BLaER1 treated with 17β-estradiol and CSF1 and Interleukin-3, amounts not matched to agents 10 nM and 100 nM (cell line): ENCODE data around the gene HHIP.
A peak's percentile ranks its signal among the peaks of the same experiment; 100 is the strongest.

Experiments used
- H3K27ac ChIP-seq, 11 experiments: shearing (Covaris generic); formaldehyde crosslinking; 2 replicates each; pipeline ENCODE4 v1.8.1; 2022
- H3K27me3 ChIP-seq, 11 experiments: shearing (Covaris generic); formaldehyde crosslinking; 2 replicates each; pipeline ENCODE4 v1.8.1; 2022
- H3K36me3 ChIP-seq, 11 experiments: shearing (Covaris generic); formaldehyde crosslinking; 2 replicates each; pipeline ENCODE4 v1.8.1; 2022
- H3K4me1 ChIP-seq, 10 experiments: shearing (Covaris generic); formaldehyde crosslinking; 2 replicates each; pipeline ENCODE4 v1.8.1; 2022
- H3K4me2 ChIP-seq, 11 experiments: shearing (Covaris generic); formaldehyde crosslinking; 2 replicates each; pipeline ENCODE4 v1.8.1; 2022
- H3K4me3 ChIP-seq, 10 experiments: shearing (Covaris generic); formaldehyde crosslinking; 2 replicates each; pipeline ENCODE4 v1.8.1; 2022
- H3K9ac ChIP-seq, 11 experiments: shearing (Covaris generic); formaldehyde crosslinking; 2 replicates each; pipeline ENCODE4 v1.8.1; 2022
- H3K9me3 ChIP-seq, 11 experiments: shearing (Covaris generic); formaldehyde crosslinking; replicated peaks in 1 of 11; 2 replicates each; pipeline ENCODE4 v1.8.1; 2022
- H4K20me1 ChIP-seq, 11 experiments: shearing (Covaris generic); formaldehyde crosslinking; 2 replicates each; pipeline ENCODE4 v1.8.1; 2022
- Cebpa-rat ChIP-seq, 11 experiments: shearing (Covaris generic); IDR thresholded peaks; 2 replicates each; pipeline ENCODE4 v1.8.1; 2022

The HHIP gene

DNA sequence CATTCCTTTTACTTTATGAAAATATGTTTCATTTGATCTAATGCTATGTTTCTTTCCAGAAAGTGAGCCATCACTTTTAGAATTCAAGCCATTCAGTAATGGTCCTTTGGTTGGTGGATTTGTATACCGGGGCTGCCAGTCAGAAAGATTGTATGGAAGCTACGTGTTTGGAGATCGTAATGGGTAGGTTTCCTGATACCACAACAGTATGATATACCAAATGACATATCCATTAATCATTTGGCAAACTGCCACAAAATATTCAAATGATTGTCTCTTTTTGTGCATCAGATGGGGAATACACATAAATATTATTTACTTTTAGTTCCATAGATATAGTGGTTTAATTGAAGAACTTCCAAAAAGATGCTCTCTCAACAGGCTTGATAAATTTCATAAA is 68.2 kb downstream of the HHIP start:
- Histone ChIP-seq H3K27ac (no peak overlapping the region), H4K20me1 (no peaks in the 10 kb centered on the region), H3K4me2 (no peak overlapping the region), H3K36me3 (no peaks in the 10 kb centered on the region), H3K4me3 (no peak overlapping the region), H3K4me1 (peaks cover 0 to 7% (median 0%) of the 10 kb centered on the region in 10 experiments; a peak in 2 of 20 replicates), H3K9ac (no peak overlapping the region), H3K27me3 (no peaks in the 10 kb centered on the region), H3K9me3 (no peaks in the 10 kb centered on the region)
- TF ChIP-seq Cebpa-rat (IDR thresholded peaks at IDR 0.05) = no peak

- H3K9me3 ChIP-seq = no peaks in the 10 kb centered on the region
- no peaks in the 10 kb centered on the region for H3K27me3 ChIP-seq
- H4K20me1 ChIP-seq = no peaks in the 10 kb centered on the region
- no peak overlapping the region for H3K9ac ChIP-seq
- no peak overlapping the region for H3K27ac ChIP-seq
- TF ChIP-seq Cebpa-rat (IDR thresholded peaks at IDR 0.05) = no peak
- H3K4me1 ChIP-seq = peaks cover 0 to 7% (median 0%) of the 10 kb centered on the region in 10 experiments; a peak in 2 of 20 replicates
- no peak overlapping the region for H3K4me3 ChIP-seq
- H3K4me2 ChIP-seq = peak overlapping the region in 2 of 11 experiments; percentile 7 to 34; a peak in 2 of 22 replicates
- H3K36me3 ChIP-seq = no peaks in the 10 kb centered on the region
Measured at GRCh38 chr4:144715230-144715629, 69.3 kb downstream of the HHIP start.

DNA sequence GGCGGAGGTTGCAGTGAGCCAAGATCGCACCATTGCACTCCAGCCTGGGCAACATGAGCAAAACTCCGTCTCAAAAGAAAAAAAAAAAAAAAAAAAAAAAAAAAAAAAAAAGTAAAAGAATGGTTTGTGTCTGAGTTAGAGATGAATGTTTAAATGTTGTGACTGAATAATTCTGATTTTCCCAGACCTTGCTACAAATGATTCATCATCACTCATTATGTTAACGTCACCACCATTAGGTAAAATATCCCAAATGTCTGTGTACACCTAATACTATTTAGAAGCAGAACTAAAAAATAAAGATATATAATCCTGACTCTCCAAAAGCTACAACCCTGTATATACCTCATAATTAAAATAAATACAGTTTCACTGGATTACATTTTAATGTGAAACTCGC is 70.8 kb downstream of the HHIP start:
- no peaks in the 10 kb centered on the region for H4K20me1 ChIP-seq
- H3K4me1 ChIP-seq = peaks cover 0 to 7% (median 0%) of the 10 kb centered on the region in 10 experiments; a peak in 2 of 20 replicates
- no peak overlapping the region for H3K4me2 ChIP-seq
- no peaks in the 10 kb centered on the region for H3K36me3 ChIP-seq
- no peak for TF ChIP-seq Cebpa-rat (IDR thresholded peaks at IDR 0.05)
- no peaks in the 10 kb centered on the region for H3K27me3 ChIP-seq
- no peak overlapping the region for H3K9ac ChIP-seq
- H3K27ac ChIP-seq = no peak overlapping the region
- H3K9me3 ChIP-seq = no peaks in the 10 kb centered on the region
- H3K4me3 ChIP-seq = no peak overlapping the region

DNA sequence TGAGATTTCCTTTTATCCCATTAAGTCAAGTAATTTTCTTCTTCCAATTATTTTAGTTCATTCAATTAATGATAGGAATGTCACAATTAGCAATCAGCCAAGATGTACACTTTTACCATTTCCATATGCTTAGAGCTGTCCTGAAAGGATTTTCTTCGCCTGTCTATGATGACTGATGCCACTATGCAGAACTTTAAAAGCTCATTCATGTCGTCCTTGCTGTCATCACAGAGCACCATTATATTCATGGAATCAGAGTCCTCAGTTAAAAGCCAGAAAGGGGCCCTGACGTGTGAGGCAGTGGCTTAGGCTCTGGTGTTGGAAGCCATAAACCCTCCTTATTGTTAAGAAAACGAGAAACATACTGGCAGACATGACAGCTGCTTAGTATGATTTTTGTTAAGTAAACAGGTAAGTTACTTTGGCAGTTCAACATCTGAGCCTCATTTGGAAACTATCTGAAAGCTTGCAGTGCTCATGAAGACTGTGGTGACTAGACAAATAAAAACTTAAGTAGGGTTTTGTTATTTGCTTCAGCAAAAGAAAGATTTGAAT is 73.1 kb downstream of the HHIP start:
- Histone ChIP-seq H3K9me3 (no peaks in the 10 kb centered on the region), H4K20me1 (no peaks in the 10 kb centered on the region), H3K27ac (no peak overlapping the region), H3K4me3 (no peak overlapping the region), H3K4me2 (no peak overlapping the region), H3K4me1 (peaks cover 0 to 7% (median 0%) of the 10 kb centered on the region in 10 experiments; a peak in 2 of 20 replicates), H3K36me3 (no peaks in the 10 kb centered on the region), H3K27me3 (no peaks in the 10 kb centered on the region), H3K9ac (no peak overlapping the region)
- no peak for TF ChIP-seq Cebpa-rat (IDR thresholded peaks at IDR 0.05)

GRCh38 chr4:144720491-144720890 is 74.5 kb downstream of the HHIP start:
- Histone ChIP-seq H3K36me3 (no peaks in the 10 kb centered on the region), H4K20me1 (no peaks in the 10 kb centered on the region), H3K9me3 (no peaks in the 10 kb centered on the region), H3K4me3 (no peak overlapping the region), H3K4me1 (0 out of 20 replicates have a peak, but pooled peaks cover 0 to under 1% (median 0%) of the 10 kb centered on the region in 10 experiments), H3K9ac (no peak overlapping the region), H3K27me3 (no peaks in the 10 kb centered on the region), H3K4me2 (no peak overlapping the region), H3K27ac (no peak overlapping the region)
- no peak for TF ChIP-seq Cebpa-rat (IDR thresholded peaks at IDR 0.05)

GRCh38 chr4:144721994-144722393 is 76.0 kb downstream of the HHIP start:
- Histone ChIP-seq H3K4me1 (no peaks in the 10 kb centered on the region), H4K20me1 (no peaks in the 10 kb centered on the region)
- no peak for TF ChIP-seq Cebpa-rat (IDR thresholded peaks at IDR 0.05)

GRCh38 chr4:144723471-144723870 is 77.5 kb downstream of the HHIP start:
- Histone ChIP-seq H3K27me3 (no peaks in the 10 kb centered on the region), H3K4me2 (no peak overlapping the region), H3K9me3 (no peaks in the 10 kb centered on the region), H4K20me1 (no peaks in the 10 kb centered on the region), H3K36me3 (no peaks in the 10 kb centered on the region), H3K4me3 (no peak overlapping the region), H3K27ac (no peak overlapping the region), H3K4me1 (no peaks in the 10 kb centered on the region), H3K9ac (no peak overlapping the region)
- TF ChIP-seq Cebpa-rat (IDR thresholded peaks at IDR 0.05) = no peak

More at GRCh38 chr4:144721994-144722393, 76.0 kb downstream of the HHIP start:
- H3K4me3 ChIP-seq = no peak overlapping the region
- no peak overlapping the region for H3K9ac ChIP-seq
- H3K9me3 ChIP-seq = no peaks in the 10 kb centered on the region
- no peaks in the 10 kb centered on the region for H3K27me3 ChIP-seq
- no peaks in the 10 kb centered on the region for H3K36me3 ChIP-seq
- no peak overlapping the region for H3K4me2 ChIP-seq
- H3K27ac ChIP-seq = no peak overlapping the region

- H3K27me3 ChIP-seq = no peaks in the 10 kb centered on the region
Measured at GRCh38 chr4:144729175-144729574, 83.2 kb downstream of the HHIP start.

DNA sequence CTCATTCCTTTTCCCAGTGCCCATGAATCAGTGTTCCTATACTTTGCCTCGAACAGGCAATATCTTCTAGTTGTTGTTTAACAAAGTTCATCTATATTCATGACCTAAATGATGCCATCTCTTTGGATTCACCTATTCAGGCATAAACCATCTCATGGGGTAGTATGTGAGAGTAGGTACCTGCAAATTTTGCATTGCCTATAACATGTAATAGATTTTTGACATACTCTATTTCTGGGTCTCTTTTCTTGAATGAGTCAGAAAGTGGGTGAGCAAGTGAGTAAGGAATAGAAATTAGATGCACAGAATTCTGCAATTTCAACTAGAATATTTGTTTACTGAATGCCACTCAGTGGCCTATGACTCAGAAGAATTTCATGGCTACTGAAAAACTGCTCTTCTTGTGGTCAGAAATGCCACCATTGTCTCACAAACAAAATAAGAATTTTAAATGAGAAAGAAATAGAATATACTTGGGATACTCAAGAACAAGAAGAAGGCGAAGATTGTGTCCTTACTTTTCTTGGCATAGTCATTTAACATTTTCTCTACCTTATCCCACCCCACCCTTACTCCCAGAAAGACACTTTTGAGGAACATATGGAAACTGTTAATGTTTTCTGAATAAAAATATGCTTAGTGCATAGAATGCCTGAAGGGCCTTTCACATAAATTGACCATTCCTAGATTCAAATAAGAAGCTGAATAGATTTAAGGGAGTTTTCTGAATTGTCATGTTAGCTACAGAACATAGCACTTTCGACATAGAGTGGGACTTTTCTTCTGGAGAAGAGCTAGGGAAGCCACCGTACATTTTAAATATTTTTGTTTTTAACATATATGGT is 86.8 kb downstream of the HHIP start:
- no peaks in the 10 kb centered on the region for H3K27me3 ChIP-seq
- no peaks in the 10 kb centered on the region for H3K36me3 ChIP-seq
- H3K4me2 ChIP-seq = no peak overlapping the region
- H3K4me1 ChIP-seq = no peaks in the 10 kb centered on the region
- no peak overlapping the region for H3K27ac ChIP-seq
- H4K20me1 ChIP-seq = no peaks in the 10 kb centered on the region
- no peaks in the 10 kb centered on the region for H3K9me3 ChIP-seq
- no peak for TF ChIP-seq Cebpa-rat (IDR thresholded peaks at IDR 0.05)
- H3K4me3 ChIP-seq = no peak overlapping the region
- no peak overlapping the region for H3K9ac ChIP-seq

More at GRCh38 chr4:144729175-144729574, 83.2 kb downstream of the HHIP start:
- no peaks in the 10 kb centered on the region for H3K36me3 ChIP-seq
- no peaks in the 10 kb centered on the region for H4K20me1 ChIP-seq
- no peaks in the 10 kb centered on the region for H3K4me1 ChIP-seq
- H3K9ac ChIP-seq = no peak overlapping the region
- no peak for TF ChIP-seq Cebpa-rat (IDR thresholded peaks at IDR 0.05)
- H3K4me2 ChIP-seq = no peak overlapping the region
- H3K27ac ChIP-seq = no peak overlapping the region
- no peak overlapping the region for H3K4me3 ChIP-seq
- H3K9me3 ChIP-seq = no peaks in the 10 kb centered on the region

DNA sequence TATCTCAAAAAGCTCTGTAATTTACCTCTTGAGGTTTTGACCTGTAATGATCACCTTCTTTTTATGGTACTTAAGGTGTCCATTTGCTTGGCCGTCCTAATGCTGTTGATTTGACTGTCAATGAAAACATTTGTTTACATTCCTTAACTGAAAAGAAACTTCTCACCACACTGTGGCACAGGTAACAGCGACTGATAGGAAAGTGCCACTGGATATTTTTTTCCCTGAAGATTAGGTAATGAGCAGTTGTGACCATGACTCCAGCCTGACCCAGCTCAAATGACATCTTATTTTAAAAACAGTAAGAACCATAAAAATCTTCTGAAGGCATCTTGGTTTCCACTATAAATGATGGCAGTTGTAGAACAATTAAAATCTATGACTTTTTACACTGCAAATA is 87.6 kb downstream of the HHIP start:
- Histone ChIP-seq H3K27me3 (no peaks in the 10 kb centered on the region), H3K4me2 (no peak overlapping the region), H3K4me1 (no peaks in the 10 kb centered on the region), H3K4me3 (no peak overlapping the region), H3K36me3 (no peaks in the 10 kb centered on the region), H4K20me1 (no peaks in the 10 kb centered on the region), H3K9me3 (no peaks in the 10 kb centered on the region), H3K27ac (no peak overlapping the region), H3K9ac (no peak overlapping the region)
- no peak for TF ChIP-seq Cebpa-rat (IDR thresholded peaks at IDR 0.05)
